ENCODE data around the gene MYO1B. TPM values are rescaled to one million over a fixed set of nuclear protein-coding genes. Genes with fewer than 3 reads are reported as not detected.

MYO1B gene
- total and polyA plus RNA-seq, 2 of the 4 experiments (the other 2 are of a cell fraction) = 57.2 to 116 TPM

DNA sequence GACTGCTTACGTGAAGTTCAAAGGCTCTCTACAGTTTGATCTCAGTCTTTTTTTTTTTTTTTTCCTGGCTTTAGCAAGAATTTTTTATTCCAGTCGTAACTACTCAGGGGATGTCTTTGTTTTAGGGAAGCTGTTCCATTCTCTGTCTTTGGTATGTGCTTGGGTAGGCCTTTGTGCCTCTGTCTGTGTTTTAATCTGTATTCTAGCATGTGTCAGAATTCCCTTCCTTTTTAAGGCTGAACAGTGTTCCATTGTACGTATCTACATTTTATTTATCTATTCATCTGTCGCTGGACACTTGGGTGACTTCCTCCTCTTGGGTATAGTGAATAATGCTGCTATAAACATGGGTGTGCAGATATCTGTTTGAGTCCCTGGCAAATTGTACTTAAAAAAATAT is 42.6 kb downstream of the MYO1B start:
- intact Hi-C loops (cut with micrococcal nuclease) (no loop called here), dilution Hi-C loops (cut with HindIII; ENCODE audit: low sequenced_read_pairs, unreplicated experiment) (no loop called here), in situ Hi-C loops (cut with MboI; ENCODE audit: low sequenced_read_pairs) (no loop called here)
- ATAC-seq (ENCODE audit: low read depth) = no peak
- Histone ChIP-seq H3K79me1 (ENCODE audit: low read depth in 1 of 2, low read length in 2 of 2) (peaks cover 46 to 78% of the 10 kb centered on the region in 2 experiments), H3K4me3 (ENCODE audit: insufficient read depth, low read depth, low read length) (no peak overlapping the region), H3K27ac (ENCODE audit: insufficient read depth, low read length) (no peak overlapping the region), H2BK15ac (ENCODE audit: low read depth, low read length) (no peak overlapping the region), H2AK5ac (ENCODE audit: low read depth, low read length) (no peak overlapping the region), H2BK5ac (ENCODE audit: low read depth, low read length, poor library complexity, severe bottlenecking) (no peak overlapping the region), H2BK120ac (ENCODE audit: low read depth, low read length) (no peak overlapping the region), H3K9me3 (ENCODE audit: control insufficient read depth, insufficient read depth, low read length) (no peaks in the 10 kb centered on the region), H3K27me3 (ENCODE audit: control insufficient read depth, insufficient read depth, low read length) (no peaks in the 10 kb centered on the region), H3K4ac (ENCODE audit: low read depth, low read length) (no peak overlapping the region), H4K8ac (ENCODE audit: low read depth in 2 of 2, low read length in 2 of 2) (no peak overlapping the region), H2BK20ac (ENCODE audit: low read depth, low read length) (no peak overlapping the region), H3K14ac (replicated peaks; ENCODE audit: low read depth, low read length) (no peak overlapping the region), H3K23ac (ENCODE audit: low read depth, low read length) (no peak overlapping the region), H3K4me2 (ENCODE audit: low read depth, low read length) (no peak overlapping the region), H3K9ac (ENCODE audit: low read depth, low read length) (no peak overlapping the region), H2AFZ (replicated peaks; ENCODE audit: low read length, poor library complexity) (no peak overlapping the region), H2AK9ac (replicated peaks; ENCODE audit: low read depth, low read length, poor library complexity) (no peak overlapping the region), H4K91ac (ENCODE audit: insufficient read depth, low read depth, low read length) (no peak overlapping the region), H4K5ac (ENCODE audit: low read depth, low read length) (no peak overlapping the region), H3K56ac (ENCODE audit: extremely low read depth, insufficient read depth, low read length) (no peak overlapping the region), H3K36me3 (ENCODE audit: control insufficient read depth, insufficient read depth, low read length) (peaks cover 20% of the 10 kb centered on the region), H3K4me1 (ENCODE audit: control insufficient read depth, insufficient read depth, low read length) (peaks cover 8% of the 10 kb centered on the region), H3K9me1 (ENCODE audit: insufficient read depth, low read length) (peaks cover 2% of the 10 kb centered on the region), H3K18ac (ENCODE audit: low read depth, low read length) (no peak overlapping the region), H4K20me1 (ENCODE audit: insufficient read depth, low read length) (peaks cover 37% of the 10 kb centered on the region; the same call in 1 of the 2 replicates)
- no peak for DNase-seq
- TF ChIP-seq CEBPB (IDR thresholded peaks at IDR 0.05; ENCODE audit: low read depth, low read length) = no peak
- no peak for TF ChIP-seq RCOR1 (IDR thresholded peaks at IDR 0.05; ENCODE audit: insufficient replicate concordance, low read length)
- TF ChIP-seq, protein P1, sequence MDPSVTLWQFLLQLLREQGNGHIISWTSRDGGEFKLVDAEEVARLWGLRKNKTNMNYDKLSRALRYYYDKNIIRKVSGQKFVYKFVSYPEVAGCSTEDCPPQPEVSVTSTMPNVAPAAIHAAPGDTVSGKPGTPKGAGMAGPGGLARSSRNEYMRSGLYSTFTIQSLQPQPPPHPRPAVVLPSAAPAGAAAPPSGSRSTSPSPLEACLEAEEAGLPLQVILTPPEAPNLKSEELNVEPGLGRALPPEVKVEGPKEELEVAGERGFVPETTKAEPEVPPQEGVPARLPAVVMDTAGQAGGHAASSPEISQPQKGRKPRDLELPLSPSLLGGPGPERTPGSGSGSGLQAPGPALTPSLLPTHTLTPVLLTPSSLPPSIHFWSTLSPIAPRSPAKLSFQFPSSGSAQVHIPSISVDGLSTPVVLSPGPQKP (IDR thresholded peaks at IDR 0.05; ENCODE audit: borderline replicate concordance, low read depth, low read length) = no peak
- TF ChIP-seq BHLHE40 (IDR thresholded peaks at IDR 0.05; ENCODE audit: low read depth, low read length) = no peak
- TF ChIP-seq RFX5 (IDR thresholded peaks at IDR 0.05; ENCODE audit: low read depth, low read length) = no peak
- TF ChIP-seq, protein P2, sequence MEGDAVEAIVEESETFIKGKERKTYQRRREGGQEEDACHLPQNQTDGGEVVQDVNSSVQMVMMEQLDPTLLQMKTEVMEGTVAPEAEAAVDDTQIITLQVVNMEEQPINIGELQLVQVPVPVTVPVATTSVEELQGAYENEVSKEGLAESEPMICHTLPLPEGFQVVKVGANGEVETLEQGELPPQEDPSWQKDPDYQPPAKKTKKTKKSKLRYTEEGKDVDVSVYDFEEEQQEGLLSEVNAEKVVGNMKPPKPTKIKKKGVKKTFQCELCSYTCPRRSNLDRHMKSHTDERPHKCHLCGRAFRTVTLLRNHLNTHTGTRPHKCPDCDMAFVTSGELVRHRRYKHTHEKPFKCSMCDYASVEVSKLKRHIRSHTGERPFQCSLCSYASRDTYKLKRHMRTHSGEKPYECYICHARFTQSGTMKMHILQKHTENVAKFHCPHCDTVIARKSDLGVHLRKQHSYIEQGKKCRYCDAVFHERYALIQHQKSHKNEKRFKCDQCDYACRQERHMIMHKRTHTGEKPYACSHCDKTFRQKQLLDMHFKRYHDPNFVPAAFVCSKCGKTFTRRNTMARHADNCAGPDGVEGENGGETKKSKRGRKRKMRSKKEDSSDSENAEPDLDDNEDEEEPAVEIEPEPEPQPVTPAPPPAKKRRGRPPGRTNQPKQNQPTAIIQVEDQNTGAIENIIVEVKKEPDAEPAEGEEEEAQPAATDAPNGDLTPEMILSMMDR (conservative IDR thresholded peaks at IDR 0.05; ENCODE audit: low read depth, low read length) = no peak
- no peak for TF ChIP-seq NFE2L2 (IDR thresholded peaks at IDR 0.05; ENCODE audit: low read depth, low read length)
- TF ChIP-seq MAFK (IDR thresholded peaks at IDR 0.05; ENCODE audit: low read depth, low read length) = no peak
- TF ChIP-seq CHD1 (IDR thresholded peaks at IDR 0.05; ENCODE audit: low read depth, low read length) = no peak
- no peak for TF ChIP-seq POLR2A (IDR thresholded peaks at IDR 0.05; ENCODE audit: low read depth, low read length)
- WGBS, 2 experiments (ENCODE audit: extremely low coverage in 2 of 2, insufficient read length in 1 of 2) = no CpG with 5 or more reads among the region's 4 CpGs
- BruUV-seq (replicated peaks) = no TSS peak
- ChIA-PET POLR2A (ENCODE audit: unreplicated experiment) (interaction anchor here (0.7 kb wide), 1 partner anchor 42 kb away, joined by 5 read pairs; no protein-coding TSS in a partner anchor), CTCF (interaction anchor here (0.5 to 1.0 kb wide), 2 partner anchors 40 to 238 kb away, joined by 3 read pairs; no protein-coding TSS in a partner anchor)

Measured in IMR-90 (cell line).